HFF-Myc (cell line): ENCODE results near the gene SMIM41.

Source experiments
- DNase-seq: peaks from one replicate; pipeline ENCODE4 v3.0.0-alpha.2; 2011; ENCODE audit warnings: low read depth; ENCODE audit errors: extremely low read depth
- H3K4me3 ChIP-seq: replicated peaks from 2 replicates; pipeline ENCODE4 v1.5.1; 2011; ENCODE audit warnings: low read depth, mild to moderate bottlenecking, control low read depth, low read length
- TF ChIP-seq, protein P1 (sequence below): IDR thresholded peaks from 2 replicates; pipeline ENCODE4 v1.5.1; 2012; ENCODE audit warnings: mild to moderate bottlenecking, low read depth, low read length, control low read depth; ENCODE audit errors: missing control alignments

The SMIM41 gene

DNA sequence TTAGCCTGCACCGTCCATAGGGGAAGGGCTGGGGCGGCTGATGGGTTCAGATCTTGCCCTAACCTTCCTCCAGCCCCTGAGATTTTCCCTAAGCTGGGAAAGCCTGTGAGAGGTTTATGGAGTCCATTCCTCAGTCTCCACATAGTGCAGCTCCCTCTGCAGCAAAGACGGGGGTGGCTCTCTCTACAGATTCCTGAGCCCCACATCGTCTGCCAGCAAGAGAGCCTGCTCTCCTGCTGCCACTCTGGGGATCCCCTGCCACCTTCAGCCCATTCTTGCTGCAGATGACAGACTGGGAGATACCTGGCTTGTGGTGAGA is 3.1 kb downstream of the SMIM41 start:
- TF ChIP-seq, protein P1, sequence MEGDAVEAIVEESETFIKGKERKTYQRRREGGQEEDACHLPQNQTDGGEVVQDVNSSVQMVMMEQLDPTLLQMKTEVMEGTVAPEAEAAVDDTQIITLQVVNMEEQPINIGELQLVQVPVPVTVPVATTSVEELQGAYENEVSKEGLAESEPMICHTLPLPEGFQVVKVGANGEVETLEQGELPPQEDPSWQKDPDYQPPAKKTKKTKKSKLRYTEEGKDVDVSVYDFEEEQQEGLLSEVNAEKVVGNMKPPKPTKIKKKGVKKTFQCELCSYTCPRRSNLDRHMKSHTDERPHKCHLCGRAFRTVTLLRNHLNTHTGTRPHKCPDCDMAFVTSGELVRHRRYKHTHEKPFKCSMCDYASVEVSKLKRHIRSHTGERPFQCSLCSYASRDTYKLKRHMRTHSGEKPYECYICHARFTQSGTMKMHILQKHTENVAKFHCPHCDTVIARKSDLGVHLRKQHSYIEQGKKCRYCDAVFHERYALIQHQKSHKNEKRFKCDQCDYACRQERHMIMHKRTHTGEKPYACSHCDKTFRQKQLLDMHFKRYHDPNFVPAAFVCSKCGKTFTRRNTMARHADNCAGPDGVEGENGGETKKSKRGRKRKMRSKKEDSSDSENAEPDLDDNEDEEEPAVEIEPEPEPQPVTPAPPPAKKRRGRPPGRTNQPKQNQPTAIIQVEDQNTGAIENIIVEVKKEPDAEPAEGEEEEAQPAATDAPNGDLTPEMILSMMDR: no peak
- no peak for DNase-seq
- H3K4me3 ChIP-seq: no peak overlapping the region

DNA sequence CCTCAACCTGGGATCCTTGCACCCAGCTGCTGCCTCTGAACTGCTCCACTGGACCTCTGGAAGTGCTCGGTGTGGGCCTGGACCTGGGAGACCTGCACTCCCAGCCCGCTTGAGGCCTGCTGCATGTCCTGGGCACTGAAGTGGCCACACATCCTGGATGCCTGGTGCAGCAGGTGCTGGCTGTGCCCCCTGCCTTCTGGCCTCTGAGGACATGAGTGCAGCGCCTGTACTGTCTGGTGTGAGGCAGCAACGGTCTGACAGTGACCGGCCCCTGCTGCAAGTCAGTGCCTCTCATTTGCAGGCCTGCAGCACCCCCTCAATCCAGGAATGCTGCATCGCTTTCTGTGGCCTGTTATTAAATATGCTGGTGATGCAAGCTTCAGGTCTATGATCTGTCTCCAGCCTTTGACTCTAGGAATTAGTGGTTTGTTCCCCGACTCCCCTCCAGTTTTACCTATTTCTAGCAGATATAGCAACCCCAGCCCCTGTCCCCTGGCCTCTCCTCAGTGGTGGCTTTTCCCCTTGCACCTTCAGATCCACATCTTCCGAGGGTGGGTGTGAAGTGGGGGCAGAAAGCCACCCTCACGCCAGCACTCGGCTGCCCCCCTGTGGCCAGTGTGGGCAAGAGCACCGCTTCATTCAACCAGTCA is 3.6 kb downstream of the SMIM41 start:
- H3K4me3 ChIP-seq: no peak overlapping the region
- no peak for DNase-seq
- TF ChIP-seq, protein P1: peak; percentile 99

DNA sequence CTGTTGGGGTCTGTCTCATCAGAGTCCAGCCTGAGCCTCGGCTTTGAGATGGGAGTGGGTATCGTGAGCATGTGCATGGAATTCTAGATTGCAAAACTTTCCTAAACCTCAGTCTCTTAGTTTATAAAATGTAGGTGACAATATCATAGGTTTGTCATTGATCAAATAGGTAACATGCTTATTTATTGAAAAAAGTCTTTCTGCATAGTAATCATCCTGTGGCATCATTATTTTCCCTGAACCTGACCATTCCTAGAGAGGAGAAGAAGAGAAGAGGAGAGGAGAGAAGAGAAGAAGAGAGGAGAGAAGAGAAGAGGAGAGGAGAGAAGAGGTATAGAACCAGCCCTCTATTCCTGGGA is 4.1 kb downstream of the SMIM41 start:
- DNase-seq: no peak
- TF ChIP-seq, protein P1: no peak
- no peak overlapping the region for H3K4me3 ChIP-seq

DNA sequence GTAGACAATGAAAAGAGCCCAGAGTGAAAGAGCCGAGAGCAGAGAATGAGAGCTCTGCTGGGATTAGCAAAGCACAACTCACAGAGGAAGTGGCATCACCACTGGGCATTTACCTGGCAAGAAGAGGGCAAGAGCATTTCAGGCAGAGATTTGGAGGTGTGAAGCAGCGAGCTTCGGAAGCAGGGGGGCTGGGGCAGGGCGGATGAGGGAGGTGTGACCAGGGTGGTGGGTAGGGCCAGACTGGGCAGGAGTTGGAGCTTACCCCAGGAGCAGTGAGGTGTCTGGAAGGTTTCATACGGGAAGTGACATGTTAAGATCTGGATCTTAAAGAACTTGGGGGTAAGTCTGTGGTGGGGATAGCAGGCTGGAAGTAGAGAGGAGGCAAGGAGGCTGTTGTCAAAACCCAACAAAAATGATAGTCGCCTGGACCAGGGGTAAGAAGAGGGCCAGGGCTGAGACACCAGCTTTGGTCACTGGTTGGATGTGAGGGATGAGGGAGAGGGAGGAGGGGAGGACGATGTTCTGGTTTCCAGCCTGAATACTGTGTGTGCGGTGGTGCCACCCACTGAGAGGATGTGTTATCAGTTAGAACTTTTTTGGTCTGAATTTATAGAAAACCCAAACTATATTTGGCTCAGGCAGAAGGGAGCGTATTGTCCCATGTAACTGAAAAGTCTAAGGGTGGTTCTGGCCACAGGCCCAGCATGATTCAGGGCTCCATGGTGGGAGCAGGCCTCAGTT is 5.2 kb downstream of the SMIM41 start:
- no peak for DNase-seq
- H3K4me3 ChIP-seq: no peak overlapping the region
- TF ChIP-seq, protein P1: no peak

DNA sequence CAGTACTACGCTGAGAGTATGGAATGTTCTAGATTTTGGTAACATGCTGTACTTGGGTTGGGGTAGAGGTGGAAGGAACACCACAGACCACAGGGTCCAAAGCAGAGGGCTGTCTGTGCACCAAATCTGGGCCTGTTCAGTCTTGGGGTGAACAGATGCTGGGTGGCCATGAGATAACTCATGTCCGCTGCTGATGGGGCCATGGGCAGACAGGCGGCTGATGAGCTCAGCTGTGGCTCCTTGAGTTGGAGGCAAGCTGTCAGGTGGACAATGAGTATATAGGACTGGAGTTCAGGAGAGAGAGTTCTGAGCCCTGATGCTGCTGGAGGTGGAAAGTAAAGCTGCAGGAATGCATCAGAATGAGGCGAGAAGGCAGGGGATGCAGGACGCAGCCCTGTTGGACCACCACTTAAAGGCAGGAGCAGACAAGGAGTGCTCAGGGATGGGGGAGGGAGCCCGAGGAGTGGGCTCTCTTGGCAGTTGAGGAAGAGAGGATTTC is 6.2 kb downstream of the SMIM41 start:
- DNase-seq: no peak
- H3K4me3 ChIP-seq: no peak overlapping the region
- TF ChIP-seq, protein P1: no peak

DNA sequence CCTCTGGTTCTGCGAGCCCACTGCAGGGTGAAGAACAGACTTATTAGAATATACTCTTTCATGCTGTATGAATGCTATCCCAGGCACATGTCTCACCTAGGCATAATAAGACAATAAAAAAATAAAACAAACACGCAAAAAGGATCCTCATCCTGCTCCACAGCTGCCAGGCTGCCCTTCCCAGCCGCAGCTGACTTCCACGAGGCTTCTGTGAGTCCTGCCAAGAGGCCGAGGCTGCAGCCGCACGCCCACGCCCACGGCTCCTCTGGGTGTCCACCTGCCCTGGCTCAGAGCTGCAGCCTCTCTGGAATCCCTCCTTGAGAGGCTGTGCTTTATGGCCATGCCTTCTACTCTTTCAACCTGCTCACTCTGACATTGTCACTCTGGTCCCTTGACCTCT is 6.9 kb downstream of the SMIM41 start:
- TF ChIP-seq, protein P1: no peak
- no peak overlapping the region for H3K4me3 ChIP-seq
- no peak for DNase-seq
